Fibroblast of pulmonary artery (primary cell): Measurements from ENCODE around the gene PSME2.

Source experiments
- DNase-seq: peaks from one replicate; pipeline ENCODE4 v3.0.0-alpha.2; 2010; ENCODE audit warnings: low read depth
- H3K4me3 ChIP-seq: replicated peaks from 2 replicates; pipeline ENCODE4 v1.5.1; 2011; ENCODE audit warnings: low read depth, mild to moderate bottlenecking, control low read depth, low read length, moderate library complexity
- CTCF ChIP-seq: IDR thresholded peaks from 2 replicates; pipeline ENCODE4 v1.5.1; 2011; ENCODE audit warnings: mild to moderate bottlenecking, control low read depth, low read length, inconsistent platforms; ENCODE audit errors: missing control alignments

PSME2 gene

GRCh38 chr14:24151404-24152080 is 5.1 kb upstream of the PSME2 start:
- H3K4me3 ChIP-seq = no peak overlapping the region

GRCh38 chr14:24150993-24151392 is 4.6 kb upstream of the PSME2 start:
- TF ChIP-seq CTCF = no peak
- no peak for DNase-seq
- H3K4me3 ChIP-seq = no peak overlapping the region

More at GRCh38 chr14:24151404-24152080, 5.1 kb upstream of the PSME2 start:
- TF ChIP-seq CTCF = no peak
- no peak for DNase-seq

- no peak for TF ChIP-seq CTCF
- H3K4me3 ChIP-seq = no peak overlapping the region
- no peak for DNase-seq
Observed at GRCh38 chr14:24150567-24150966, 4.2 kb upstream of the PSME2 start.

GRCh38 chr14:24150061-24150460 is 3.7 kb upstream of the PSME2 start:
- no peak for TF ChIP-seq CTCF
- H3K4me3 ChIP-seq = no peak overlapping the region
- no peak for DNase-seq

GRCh38 chr14:24149302-24149969 is 3.0 kb upstream of the PSME2 start:
- TF ChIP-seq CTCF = no peak
- no peak for DNase-seq
- H3K4me3 ChIP-seq = no peak overlapping the region

GRCh38 chr14:24147761-24148428 is 1.5 kb upstream of the PSME2 start:
- no peak for TF ChIP-seq CTCF
- peak overlapping the region; percentile 90 for H3K4me3 ChIP-seq
- DNase-seq = no peak
